Stimulated activated CD4-positive, alpha-beta T cell treated with anti-CD3 and anti-CD28 coated beads, Interleukin-15, amount 100 ng/mL, for 1 hour (primary cell): ENCODE measurements around the gene HCFC2.

Experiments
- DNase-seq, 2 donors: peaks; one replicate each; pipeline ENCODE4 v3.0.0-alpha.2; 2020; ENCODE audit warnings: low read depth in 1 of 2, low spot score in 1 of 2

HCFC2 gene

DNA sequence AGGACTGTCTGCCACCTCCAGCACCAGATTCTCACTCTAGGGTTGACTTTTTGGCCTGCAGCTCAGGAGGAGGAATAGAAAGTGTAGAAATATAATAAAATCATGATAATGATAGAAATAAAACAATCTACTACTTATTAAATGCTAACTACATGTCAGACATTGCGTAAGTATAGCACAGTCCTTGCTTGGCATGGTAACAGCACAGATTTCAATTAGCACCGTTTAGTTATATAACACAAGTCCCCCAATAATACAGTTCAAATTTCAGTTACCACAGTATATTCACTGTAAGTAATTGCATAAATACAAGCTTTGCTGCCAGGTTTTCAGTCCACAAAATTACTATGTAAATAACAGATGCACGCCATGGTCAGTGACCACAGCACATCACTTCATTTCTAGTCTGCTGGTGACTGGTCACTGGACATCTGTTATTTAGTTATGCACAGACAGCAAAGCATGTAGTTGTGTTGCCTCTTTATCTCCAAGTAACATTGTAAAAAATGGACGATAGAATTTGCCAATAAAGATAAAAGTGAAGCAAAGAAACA, 7.8 kb upstream of the HCFC2 start:
- DNase-seq: no peak

- no peak for DNase-seq
These were observed 6.5 kb upstream of the HCFC2 start for GRCh38 chr12:104057771-104058197.

DNA sequence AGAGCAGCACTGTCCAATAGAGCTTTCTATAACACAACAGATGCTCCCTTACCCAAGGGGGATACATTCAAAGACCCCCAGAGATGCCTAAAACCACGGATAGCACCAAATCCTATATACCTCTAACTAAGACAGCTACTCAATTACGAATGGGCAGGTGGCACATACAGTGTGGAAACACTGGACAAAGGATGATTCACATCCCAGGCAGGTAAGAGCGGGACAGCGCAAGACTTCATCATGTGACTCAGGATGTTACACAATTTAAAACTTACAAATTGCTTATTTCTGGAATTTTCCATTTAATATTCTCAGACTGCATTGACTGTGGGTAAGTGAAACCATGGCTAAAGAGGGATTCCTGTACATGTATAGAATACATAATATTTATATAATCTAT, 5.5 kb upstream of the HCFC2 start:
- DNase-seq: no peak

- no peak for DNase-seq
These were observed 4.4 kb upstream of the HCFC2 start for GRCh38 chr12:104059963-104060362.

DNA sequence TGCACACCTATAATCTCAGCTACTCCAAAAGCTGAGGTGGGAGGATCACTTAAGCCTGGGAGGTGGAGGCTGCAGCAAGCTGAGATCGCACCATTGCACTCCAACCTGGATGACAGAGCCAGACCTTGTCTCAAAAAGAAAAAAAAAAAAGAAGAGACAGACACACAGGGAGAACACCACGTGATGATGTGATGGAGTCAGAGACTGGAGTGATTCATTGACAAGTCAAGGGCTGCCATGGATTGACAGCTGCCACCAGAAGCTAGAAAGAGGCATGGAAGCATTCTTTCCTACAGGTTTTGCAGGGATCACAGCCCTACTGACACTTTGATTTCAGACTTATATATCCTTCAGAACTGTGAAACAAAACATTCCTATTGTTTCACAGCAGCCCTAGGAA, 3.5 kb upstream of the HCFC2 start:
- no peak for DNase-seq

DNA sequence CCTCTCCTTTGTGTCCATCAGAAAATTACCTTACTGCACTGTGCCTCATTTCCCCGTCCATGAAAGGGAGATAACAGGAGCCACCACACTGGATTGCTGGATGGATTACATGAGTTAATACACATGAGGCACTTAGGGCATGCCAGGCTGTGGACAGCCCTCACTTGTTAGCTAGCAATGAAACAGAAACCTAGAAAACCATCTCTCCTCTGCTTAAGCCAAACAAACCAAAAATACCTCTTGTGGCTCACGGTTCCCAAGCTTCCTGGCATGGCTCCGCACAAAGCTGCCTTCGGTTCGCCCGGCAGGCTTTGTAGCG, 660 bp upstream of the HCFC2 start:
- DNase-seq: peak in 1 of 2 donors; percentile 2

DNA sequence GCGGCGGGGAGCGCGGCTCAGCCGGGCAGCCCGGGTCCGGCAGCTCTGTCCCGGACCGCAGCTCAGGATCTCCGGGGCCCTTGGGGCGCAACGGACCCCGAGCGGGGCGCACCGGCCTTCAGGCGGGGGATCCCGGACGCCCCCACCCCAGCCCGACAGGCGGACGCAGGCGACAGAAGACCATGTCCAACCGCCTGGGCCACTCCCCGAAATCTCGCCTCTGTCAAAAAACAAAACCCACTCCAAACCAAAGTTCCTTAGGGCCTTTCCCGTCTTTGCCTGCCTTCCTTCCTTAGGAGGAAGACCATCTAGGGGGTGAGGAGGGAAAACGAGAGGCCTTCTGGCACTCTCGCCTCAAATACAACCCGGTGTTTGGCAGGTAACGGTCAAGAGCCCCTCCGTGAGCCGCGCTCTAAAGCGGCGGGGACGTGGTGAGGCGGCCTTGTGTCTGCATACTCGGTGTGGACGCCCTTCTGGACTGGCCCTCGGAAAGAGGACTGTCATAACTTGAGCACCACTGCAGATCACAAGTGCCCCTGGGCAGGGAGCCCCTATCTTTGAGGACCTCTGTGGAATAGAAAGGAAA, 604 bp downstream of the HCFC2 start:
- no peak for DNase-seq

GRCh38 chr12:104072099-104072498, 7.8 kb downstream of the HCFC2 start:
- no peak for DNase-seq

DNA sequence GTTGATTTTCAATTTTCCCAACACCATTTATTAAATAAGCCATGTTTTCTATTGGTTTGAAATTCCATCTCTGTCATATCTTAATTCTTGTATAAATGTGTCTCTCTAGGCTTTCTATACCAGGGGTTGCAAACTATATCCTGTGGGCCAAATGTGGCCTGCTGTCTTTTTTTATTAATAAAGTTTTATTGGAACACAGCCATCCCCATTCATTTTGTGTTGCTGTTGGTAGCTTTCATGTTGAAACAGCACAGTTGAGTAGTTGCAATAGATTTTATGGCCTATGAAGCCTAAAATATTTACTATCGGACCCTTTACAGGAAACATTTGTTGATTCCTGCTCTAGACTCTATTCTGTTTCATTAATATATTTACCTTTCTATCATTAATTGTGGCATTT, 9.4 kb downstream of the HCFC2 start:
- no peak for DNase-seq

GRCh38 chr12:104079024-104079423, 14.7 kb downstream of the HCFC2 start:
- no peak for DNase-seq

GRCh38 chr12:104080764-104081163, 16.4 kb downstream of the HCFC2 start:
- no peak for DNase-seq

DNA sequence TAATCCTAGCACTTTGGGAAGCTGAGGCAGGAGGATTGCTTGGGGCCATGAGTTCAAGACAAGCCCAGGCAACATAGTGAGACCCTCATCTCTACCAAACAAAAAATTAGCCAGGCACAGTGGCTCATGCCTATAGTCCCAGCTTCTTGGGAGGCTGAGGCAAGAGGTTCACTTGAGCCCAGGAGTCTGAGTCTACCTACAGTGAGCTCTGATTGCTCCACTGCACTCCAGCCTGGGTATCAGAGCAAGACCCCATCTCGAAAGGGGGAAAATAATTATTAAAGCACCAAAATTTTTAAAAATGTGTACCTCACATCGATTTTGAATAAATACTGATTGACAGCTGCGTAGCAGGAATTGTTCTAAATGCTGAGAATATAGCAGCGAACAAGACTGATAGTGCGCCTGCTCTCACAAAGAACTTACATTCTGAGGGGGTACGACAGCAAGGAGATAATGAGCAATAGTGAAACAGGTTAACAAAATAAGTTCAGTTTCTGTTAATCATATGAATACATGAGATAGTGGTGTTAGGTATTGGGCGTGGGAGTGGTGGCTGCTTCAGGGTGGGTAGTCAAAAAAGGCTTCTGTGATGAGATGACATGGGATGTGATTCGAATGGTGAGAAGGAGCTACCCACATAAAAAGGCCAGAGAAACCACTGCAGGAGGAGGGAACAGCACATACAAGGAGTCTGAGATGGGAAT, 19.6 kb downstream of the HCFC2 start:
- no peak for DNase-seq

- no peak for DNase-seq
These were observed 26.4 kb downstream of the HCFC2 start for GRCh38 chr12:104090685-104091084.

- no peak for DNase-seq
These were observed 26.8 kb downstream of the HCFC2 start for GRCh38 chr12:104091136-104091535.

- no peak for DNase-seq
These were observed 30.0 kb downstream of the HCFC2 start for GRCh38 chr12:104094284-104094683.

DNA sequence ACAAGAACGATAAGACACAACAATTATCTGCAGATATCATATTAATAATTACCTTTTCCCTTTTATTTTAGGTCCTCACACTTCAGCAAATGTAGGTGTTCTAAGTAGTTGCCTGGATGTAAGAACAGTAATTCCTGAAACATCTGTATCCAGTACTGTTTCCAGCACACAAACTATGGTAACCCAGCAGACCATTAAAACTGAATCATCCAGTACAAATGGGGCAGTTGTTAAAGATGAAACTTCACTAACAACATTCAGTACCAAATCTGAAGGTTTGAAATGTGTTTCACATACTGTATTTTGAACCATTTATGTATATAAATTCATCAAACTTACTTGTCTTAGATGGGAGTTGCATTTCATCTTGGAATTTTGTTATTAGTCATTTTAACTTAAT, 31.0 kb downstream of the HCFC2 start:
- no peak for DNase-seq

DNA sequence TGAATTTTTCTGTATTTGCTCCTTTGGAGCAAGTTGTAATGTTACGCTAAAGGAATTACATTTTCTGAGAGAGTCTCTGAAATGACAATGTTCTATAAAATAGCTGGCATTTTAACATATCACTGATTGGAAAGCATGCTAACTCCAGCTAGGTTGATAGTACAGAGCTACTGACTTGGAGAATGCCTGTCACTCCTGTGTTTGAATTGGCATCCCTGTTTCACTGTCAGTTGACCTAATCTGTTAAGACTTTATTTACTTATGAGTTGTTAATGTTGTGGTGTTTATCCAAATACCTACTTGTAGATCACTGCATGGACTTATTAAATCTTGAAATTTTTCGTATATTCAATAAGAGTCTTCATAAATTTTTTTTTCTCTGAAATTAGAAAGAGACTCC, 33.6 kb downstream of the HCFC2 start:
- no peak for DNase-seq

GRCh38 chr12:104105461-104105860, 41.1 kb downstream of the HCFC2 start:
- no peak for DNase-seq

DNA sequence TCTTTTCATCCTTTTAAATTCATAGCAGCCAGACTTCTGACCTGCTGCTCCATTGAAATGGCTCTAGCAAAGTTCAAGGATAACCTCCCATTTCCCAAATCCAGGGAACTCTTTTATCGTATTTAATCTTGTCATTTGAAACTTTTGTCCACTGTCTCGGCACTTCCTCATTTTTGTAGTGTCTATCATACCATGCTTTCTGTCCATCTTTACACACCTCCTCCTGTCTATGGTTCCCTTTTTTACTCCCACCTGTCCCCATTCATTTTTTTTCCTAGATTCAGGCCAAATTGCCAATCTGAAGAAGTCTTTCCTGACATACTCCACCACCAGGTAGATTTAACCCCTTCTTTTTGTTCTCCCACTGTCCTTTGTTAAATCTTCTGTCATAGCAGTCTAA, 42.6 kb downstream of the HCFC2 start:
- DNase-seq: no peak

DNA sequence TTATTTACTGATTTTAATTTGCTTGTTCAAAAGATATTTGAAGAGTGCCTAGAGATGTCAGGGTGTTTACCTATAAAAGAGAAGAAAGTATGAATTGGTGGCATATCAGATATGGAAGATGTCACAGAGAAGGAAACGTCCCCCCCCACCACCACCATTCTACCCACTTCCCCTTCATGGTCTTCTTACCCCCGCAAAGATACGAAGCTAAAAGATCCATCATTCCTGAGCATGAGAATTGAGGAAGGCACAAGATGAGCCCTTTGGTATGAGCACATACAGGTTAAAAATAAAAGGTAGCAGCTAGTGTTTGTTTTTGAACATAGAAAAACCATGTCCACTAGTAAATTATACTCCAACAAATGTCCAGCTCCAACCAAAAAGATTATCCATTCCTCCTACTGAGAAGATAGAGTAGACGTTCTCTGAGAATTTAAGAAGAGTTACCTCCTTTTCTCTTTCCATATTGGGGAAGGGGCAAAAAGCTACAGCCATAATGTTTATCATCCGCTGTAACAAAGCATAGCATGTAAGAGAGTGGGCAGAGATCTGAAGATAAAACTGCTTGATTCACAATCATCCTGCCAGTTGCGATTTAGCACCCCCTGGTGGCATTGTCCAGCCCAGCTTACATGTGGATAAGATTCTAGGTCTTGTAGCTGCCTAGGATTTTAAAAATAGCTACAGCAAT, 44.6 kb downstream of the HCFC2 start:
- DNase-seq: peak; percentile 64 to 78

DNA sequence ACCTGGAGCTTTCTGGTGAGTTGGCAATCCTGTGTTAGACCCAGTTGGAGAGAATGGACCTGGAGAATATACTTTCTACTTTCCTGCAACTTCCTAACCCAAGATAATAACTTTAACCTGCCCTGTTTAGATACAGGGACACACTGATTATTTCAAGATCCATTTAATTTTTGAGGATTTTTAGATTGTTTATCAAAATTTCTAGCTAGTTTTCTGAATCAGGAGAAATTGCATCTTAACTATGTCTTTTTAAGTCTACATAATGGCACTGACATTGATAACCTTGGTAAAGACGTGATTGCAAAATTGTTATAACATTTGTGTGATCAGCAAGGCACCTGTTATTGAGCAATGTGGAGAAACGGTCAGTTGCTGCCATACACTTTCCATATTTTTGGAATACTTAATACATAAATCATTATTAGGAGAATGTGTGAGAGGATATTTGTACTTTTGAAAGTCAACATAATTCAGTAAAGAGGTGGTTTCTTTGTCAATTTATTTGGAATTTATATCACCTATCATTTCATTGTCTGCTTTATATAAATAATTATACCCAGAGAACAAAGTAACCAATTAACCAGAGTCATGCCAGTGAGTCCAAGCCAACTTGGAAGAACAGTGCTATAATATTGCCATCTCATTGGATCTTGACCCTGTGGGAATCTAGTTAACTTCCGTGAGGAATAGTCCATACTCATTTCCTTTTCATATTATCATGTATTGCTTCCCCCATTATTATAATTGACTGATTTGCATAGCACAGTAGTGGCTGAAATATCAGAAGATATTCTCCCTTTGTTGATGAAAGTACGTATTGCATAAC, 45.3 kb downstream of the HCFC2 start:
- DNase-seq: no peak
